HepG2 (cell line): Measurements from ENCODE around the gene PLEKHG4B. TPM values are rescaled to one million over a fixed set of nuclear protein-coding genes. Genes with fewer than 3 reads are reported as not detected.

Experiments
- ATAC-seq: fragments of 200-7000 bp; cut with Tn5 transposase; 3 replicates; pipeline ENCODE4 v1.9.1; 2020; ENCODE audit warnings: mild to moderate bottlenecking, moderate library complexity
- BruUV-seq: library from RNA; stranded (reverse); fragments of 400-500 nt; replicated peaks from 2 replicates; lab custom pipeline; 2021; lab: Mats Ljungman, UMichigan
- CTCF ChIA-PET: fragments of 300-600 bp; formaldehyde crosslinking; extraction: SDS; loops from one replicate; lab custom pipeline; 2021; ENCODE audit warnings: low total read pairs, inconsistent platforms, low intra/inter-chr PET ratio; lab: Yijun Ruan, JAX
- POLR2A ChIA-PET: fragments of 350-600 bp; sonication (Branson Sonifier 250); formaldehyde crosslinking; loops from one replicate; lab custom pipeline; 2020; ENCODE audit warnings: antibody characterized with exemption, inconsistent platforms; lab: Yijun Ruan, JAX
- DNase-seq: peaks from one replicate; pipeline ENCODE4 v3.0.0-alpha.2; 2015; ENCODE audit warnings: low spot score
- FAIRE-seq: peaks from 3 replicates; lab custom pipeline; 2011; peaks lifted over from hg19 to GRCh38; lab: Jason Lieb, UNC
- H2AFZ ChIP-seq: one replicate; pipeline ENCODE4 v1.6.1; 2011; ENCODE audit warnings: low read length, inconsistent platforms
- H3K27ac ChIP-seq: fragments of 300-600 bp; 3 replicates; pipeline ENCODE4 v1.8.0; 2011; ENCODE audit warnings: mixed run types, mild to moderate bottlenecking, mixed read lengths, low read length, inconsistent platforms; ENCODE audit not compliant: insufficient read depth; ENCODE audit errors: extremely low read length
- H3K27me3 ChIP-seq, 2 experiments: fragments of 200-600 bp in 1 of 2; 2 replicates in 1 of 2; 3 replicates in 1 of 2; pipeline versions ENCODE4 v1.6.0 to v1.8.0; 2011; ENCODE audit warnings: low read length in 2 of 2, mild to moderate bottlenecking in 2 of 2, moderate library complexity in 2 of 2, inconsistent platforms in 1 of 2; ENCODE audit not compliant: insufficient read depth in 2 of 2, control insufficient read depth in 1 of 2
- H3K36me3 ChIP-seq, 2 experiments: fragments of 200-600 bp in 1 of 2; replicated peaks in 1 of 2; 2 replicates in 1 of 2; 3 replicates in 1 of 2; pipeline versions ENCODE4 v1.5.1 to v1.8.0; 2011; ENCODE audit warnings: low read length in 2 of 2, inconsistent platforms in 1 of 2; ENCODE audit not compliant: insufficient read depth in 2 of 2, control insufficient read depth in 1 of 2
- H3K4me1 ChIP-seq: 2 replicates; pipeline ENCODE4 v1.5.1; 2012; ENCODE audit warnings: low read length, inconsistent platforms; ENCODE audit not compliant: insufficient read depth
- H3K4me2 ChIP-seq: 2 replicates; pipeline ENCODE4 v1.6.0; 2011; ENCODE audit warnings: low read depth, low read length, inconsistent platforms
- H3K4me3 ChIP-seq, 3 experiments: fragments of 200-600 bp in 1 of 3; sonication (generic), shearing (Covaris generic) in 1 of 3; replicated peaks in 1 of 3; 2 replicates each; pipeline ENCODE4 v1.5.1; 2011 to 2016; ENCODE audit warnings: low read length in 3 of 3, inconsistent platforms in 2 of 3, low read depth in 2 of 3, mild to moderate bottlenecking in 2 of 3, control low read depth in 1 of 3, mixed read lengths in 1 of 3; ENCODE audit not compliant: insufficient read depth in 1 of 3
- H3K79me2 ChIP-seq: one replicate; pipeline ENCODE4 v1.6.1; 2011; ENCODE audit warnings: low read length, inconsistent platforms; ENCODE audit not compliant: insufficient read depth
- H3K9ac ChIP-seq: 2 replicates; pipeline ENCODE4 v1.6.0; 2011; ENCODE audit warnings: mild to moderate bottlenecking, low read depth, low read length, inconsistent platforms; ENCODE audit not compliant: insufficient read depth
- H3K9me3 ChIP-seq: 2 replicates; pipeline ENCODE4 v1.5.1; 2012; ENCODE audit warnings: mild to moderate bottlenecking, low read length
- H4K20me1 ChIP-seq: 2 replicates; pipeline ENCODE4 v1.6.0; 2011; ENCODE audit warnings: inconsistent platforms, mild to moderate bottlenecking, low read length, moderate library complexity; ENCODE audit not compliant: insufficient read depth
- ATRX ChIP-seq: sonication (generic); formaldehyde crosslinking; IDR thresholded peaks from 2 replicates; pipeline ENCODE4 v1.4.0; 2020; ENCODE audit warnings: missing genetic modification reagents, borderline replicate concordance
- CHCHD3 ChIP-seq: sonication (generic); formaldehyde crosslinking; IDR thresholded peaks from 2 replicates; pipeline ENCODE4 v1.8.0; 2022; ENCODE audit warnings: mild to moderate bottlenecking, missing genetic modification reagents, moderate library complexity
- DDIT3 ChIP-seq: sonication (generic); formaldehyde crosslinking; IDR thresholded peaks from 2 replicates; pipeline ENCODE4 v1.4.0; 2020; ENCODE audit warnings: mild to moderate bottlenecking, missing genetic modification reagents
- HOMEZ ChIP-seq: IDR thresholded peaks from 2 replicates; pipeline ENCODE4 v1.6.1; 2016; ENCODE audit warnings: low read depth
- MAFF ChIP-seq: IDR thresholded peaks from 2 replicates; pipeline ENCODE4 v1.6.1; 2011; ENCODE audit warnings: low read depth, low read length, improper control_type of control experiment
- MXD4 ChIP-seq: IDR thresholded peaks from 2 replicates; pipeline ENCODE4 v1.6.1; 2016; ENCODE audit warnings: mild to moderate bottlenecking, missing biosample characterization, missing genetic modification reagents
- NR2F6 ChIP-seq, 2 experiments: IDR thresholded peaks; 2 replicates each; pipeline ENCODE4 v1.6.1; 2016; ENCODE audit warnings: antibody characterized with exemption in 1 of 2, mild to moderate bottlenecking in 1 of 2
- PPARG ChIP-seq: conservative IDR thresholded peaks from 2 replicates; pipeline ENCODE4 v1.6.1; 2016; ENCODE audit warnings: missing biosample characterization, missing genetic modification reagents
- SATB2 ChIP-seq: sonication (generic); formaldehyde crosslinking; IDR thresholded peaks from 2 replicates; pipeline ENCODE4 v1.5.0; 2020; ENCODE audit warnings: missing genetic modification reagents
- STAT6 ChIP-seq: sonication (generic); formaldehyde crosslinking; IDR thresholded peaks from 2 replicates; pipeline ENCODE4 v1.4.0; 2020; ENCODE audit warnings: missing genetic modification reagents, mild to moderate bottlenecking, borderline replicate concordance
- ZNF18 ChIP-seq: sonication (generic); formaldehyde crosslinking; IDR thresholded peaks from 2 replicates; pipeline ENCODE4 v1.8.0; 2022; ENCODE audit warnings: mild to moderate bottlenecking, missing genetic modification reagents; ENCODE audit not compliant: insufficient replicate concordance
- WGBS: methylation state at CpG from one replicate; pipeline ENCODE4 v1.1.6; 2017; ENCODE audit warnings: low lambda C conversion rate; 5-methylcytosine and 5-hydroxymethylcytosine counted together
- in situ Hi-C: cut with HindIII; loops from 2 replicates; pipeline ENCODE4 v1.10.0; 2017; ENCODE audit warnings: low pct_unique_long_range_greater_than_20kb; ENCODE audit not compliant: extremely low pct_ligation_motif_present
- intact Hi-C: fragments of 100-400 bp; cut with micrococcal nuclease; formaldehyde crosslinking; loops from one replicate; pipeline ENCODE4 v1.10.0; 2022; ENCODE audit not compliant: unreplicated experiment
- polyA plus RNA-seq, 8 experiments: library from polyadenylated mRNA; depleted of rRNA in 3 of 8; stranded (reverse) in 7 of 8; unstranded in 1 of 8; fragments of >200 nt; fragmentation: Illumina TruSeq in 4 of 8; extraction: Trizol in 4 of 8; gene quantifications; 2 replicates each; pipeline versions ENCODE4 v1.2.1 to v1.2.3, GENCODE V29; 2011 to 2016; ENCODE audit warnings: low read depth in 4 of 8, missing spikeins in 1 of 8, mixed read lengths in 1 of 8; ENCODE audit not compliant: insufficient read depth in 1 of 8
- total RNA-seq, 5 experiments: library from RNA; depleted of rRNA; stranded (reverse); fragments of >200 nt; fragmentation: Illumina TruSeq; extraction: Trizol; gene quantifications; 2 replicates each; pipeline ENCODE4 v1.2.3, GENCODE V29; 2016; ENCODE audit warnings: low read depth in 1 of 5
- TF ChIP-seq, protein P1 (sequence below): sonication (generic); formaldehyde crosslinking; IDR thresholded peaks from 2 replicates; pipeline ENCODE4 v1.4.0; 2020; ENCODE audit warnings: missing genetic modification reagents, borderline replicate concordance
- TF ChIP-seq, protein P2 (sequence below): sonication (generic); formaldehyde crosslinking; IDR thresholded peaks from 2 replicates; pipeline ENCODE4 v1.8.0; 2022; ENCODE audit warnings: low read depth, missing genetic modification reagents

Gene PLEKHG4B
- total and polyA plus RNA-seq, 2 of the 13 experiments (the other 11 are each of a cell fraction or from before 2014, with no cell fraction given), result 0.09 TPM; not detected in 1

GRCh38 chr5:93221-93980 is 1.4 kb downstream of the PLEKHG4B start:
- no TSS peak for BruUV-seq
- DNase-seq (no peak), ATAC-seq (no peak), FAIRE-seq (no peak)
- Histone ChIP-seq H3K4me2 (no peak overlapping the region), H2AFZ (no peak overlapping the region), H4K20me1 (no peaks in the 10 kb centered on the region), H3K36me3 (no peaks in the 10 kb centered on the region), H3K79me2 (no peaks in the 10 kb centered on the region), H3K9ac (no peak overlapping the region), H3K27me3 (peaks cover 12 to 64% of the 10 kb centered on the region in 2 experiments), H3K9me3 (no peaks in the 10 kb centered on the region), H3K27ac (no peak overlapping the region), H3K4me3 (no peak overlapping the region), H3K4me1 (no peaks in the 10 kb centered on the region)
- WGBS, result 61% methylated on average over 12 of the region's 15 CpGs
- intact Hi-C loops, result no loop called here
- POLR2A ChIA-PET, result no interaction called here
- in situ Hi-C loops, result no loop called here
- CTCF ChIA-PET, result no interaction called here
- TF ChIP-seq ZNF18 (CRISPR knock-in tag), result no peak
- TF ChIP-seq PPARG, result no peak
- no peak for TF ChIP-seq DDIT3 (CRISPR knock-in tag)
- no peak for TF ChIP-seq STAT6 (CRISPR knock-in tag)
- no peak for TF ChIP-seq ATRX (CRISPR knock-in tag)
- TF ChIP-seq, protein P1, sequence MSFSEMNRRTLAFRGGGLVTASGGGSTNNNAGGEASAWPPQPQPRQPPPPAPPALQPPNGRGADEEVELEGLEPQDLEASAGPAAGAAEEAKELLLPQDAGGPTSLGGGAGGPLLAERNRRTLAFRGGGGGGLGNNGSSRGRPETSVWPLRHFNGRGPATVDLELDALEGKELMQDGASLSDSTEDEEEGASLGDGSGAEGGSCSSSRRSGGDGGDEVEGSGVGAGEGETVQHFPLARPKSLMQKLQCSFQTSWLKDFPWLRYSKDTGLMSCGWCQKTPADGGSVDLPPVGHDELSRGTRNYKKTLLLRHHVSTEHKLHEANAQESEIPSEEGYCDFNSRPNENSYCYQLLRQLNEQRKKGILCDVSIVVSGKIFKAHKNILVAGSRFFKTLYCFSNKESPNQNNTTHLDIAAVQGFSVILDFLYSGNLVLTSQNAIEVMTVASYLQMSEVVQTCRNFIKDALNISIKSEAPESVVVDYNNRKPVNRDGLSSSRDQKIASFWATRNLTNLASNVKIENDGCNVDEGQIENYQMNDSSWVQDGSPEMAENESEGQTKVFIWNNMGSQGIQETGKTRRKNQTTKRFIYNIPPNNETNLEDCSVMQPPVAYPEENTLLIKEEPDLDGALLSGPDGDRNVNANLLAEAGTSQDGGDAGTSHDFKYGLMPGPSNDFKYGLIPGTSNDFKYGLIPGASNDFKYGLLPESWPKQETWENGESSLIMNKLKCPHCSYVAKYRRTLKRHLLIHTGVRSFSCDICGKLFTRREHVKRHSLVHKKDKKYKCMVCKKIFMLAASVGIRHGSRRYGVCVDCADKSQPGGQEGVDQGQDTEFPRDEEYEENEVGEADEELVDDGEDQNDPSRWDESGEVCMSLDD (CRISPR knock-in tag), result no peak
- TF ChIP-seq NR2F6 (IDR thresholded peaks at IDR 0.05), result no peak
- TF ChIP-seq NR2F6 (CRISPR knock-in tag; IDR thresholded peaks at IDR 0.05), result no peak
- TF ChIP-seq, protein P2, sequence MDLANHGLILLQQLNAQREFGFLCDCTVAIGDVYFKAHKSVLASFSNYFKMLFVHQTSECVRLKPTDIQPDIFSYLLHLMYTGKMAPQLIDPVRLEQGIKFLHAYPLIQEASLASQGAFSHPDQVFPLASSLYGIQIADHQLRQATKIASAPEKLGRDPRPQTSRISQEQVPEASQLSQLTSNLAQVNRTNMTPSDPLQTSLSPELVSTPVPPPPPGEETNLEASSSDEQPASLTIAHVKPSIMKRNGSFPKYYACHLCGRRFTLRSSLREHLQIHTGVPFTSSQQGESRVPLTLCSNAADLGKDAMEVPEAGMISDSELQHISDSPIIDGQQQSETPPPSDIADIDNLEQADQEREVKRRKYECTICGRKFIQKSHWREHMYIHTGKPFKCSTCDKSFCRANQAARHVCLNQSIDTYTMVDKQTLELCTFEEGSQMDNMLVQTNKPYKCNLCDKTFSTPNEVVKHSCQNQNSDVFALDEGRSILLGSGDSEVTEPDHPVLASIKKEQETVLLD, result no peak
- TF ChIP-seq SATB2 (CRISPR knock-in tag), result no peak
- no peak for TF ChIP-seq HOMEZ
- TF ChIP-seq CHCHD3 (CRISPR knock-in tag), result no peak
- TF ChIP-seq MAFF, result no peak
- no peak for TF ChIP-seq MXD4 (CRISPR knock-in tag)
